Endothelial cell of umbilical vein (primary cell): ENCODE results near the gene GTF2E1. TPM values are rescaled to one million over a fixed set of nuclear protein-coding genes. Genes with fewer than 3 reads are reported as not detected.
A peak's percentile ranks its signal among the peaks of the same experiment; 100 is the strongest.

ENCODE experiments used
- BruUV-seq: library from RNA; stranded (reverse); fragments of 400-500 nt; replicated peaks from 2 replicates; lab custom pipeline; 2021; lab: Mats Ljungman, UMichigan
- CTCF ChIA-PET: fragments of 300-600, 350-600 bp; sonication (Branson Sonifier 250); formaldehyde crosslinking; loops from one replicate; lab custom pipeline; 2021; ENCODE audit warnings: antibody characterized with exemption, inconsistent platforms; lab: Charles Lee
- POLR2A ChIA-PET: fragments of 300-600, 350-600 bp; sonication (Branson Sonifier 250); formaldehyde crosslinking; loops from one replicate; lab custom pipeline; 2021; ENCODE audit warnings: antibody characterized with exemption, inconsistent platforms; lab: Charles Lee
- DNase-seq: peaks from one replicate; pipeline ENCODE4 v3.0.0-alpha.2; 2011; ENCODE audit warnings: low read depth, low spot score
- FAIRE-seq: peaks from 2 replicates; lab custom pipeline; 2011; peaks lifted over from hg19 to GRCh38; lab: Jason Lieb, UNC
- H2AFZ ChIP-seq: 2 replicates; pipeline ENCODE4 v1.6.0; 2012; ENCODE audit warnings: low read depth, low read length, control low read depth, inconsistent platforms
- H3K27ac ChIP-seq: 2 replicates; pipeline ENCODE4 v1.5.1; 2011; ENCODE audit warnings: low read depth, mild to moderate bottlenecking, control low read depth, low read length, moderate library complexity; ENCODE audit not compliant: insufficient read depth
- H3K27me3 ChIP-seq, 2 experiments: 2 replicates each; pipeline versions ENCODE4 v1.6.0 to v1.6.1; 2011; ENCODE audit warnings: low read length in 2 of 2, mixed read lengths in 1 of 2; ENCODE audit not compliant: control insufficient read depth in 2 of 2, insufficient read depth in 2 of 2
- H3K36me3 ChIP-seq, 2 experiments: 2 replicates in 1 of 2; 3 replicates in 1 of 2; pipeline ENCODE4 v1.5.1; 2011; ENCODE audit warnings: low read length in 2 of 2, mild to moderate bottlenecking in 1 of 2, moderate library complexity in 1 of 2; ENCODE audit not compliant: control insufficient read depth in 2 of 2, insufficient read depth in 2 of 2; ENCODE audit errors: extremely low read depth in 1 of 2
- H3K4me1 ChIP-seq: 3 replicates; pipeline ENCODE4 v1.5.1; 2011; ENCODE audit warnings: mild to moderate bottlenecking, low read length; ENCODE audit not compliant: control insufficient read depth, insufficient read depth; ENCODE audit errors: extremely low read depth
- H3K4me2 ChIP-seq: 2 replicates; pipeline ENCODE4 v1.6.1; 2011; ENCODE audit warnings: low read length, control low read depth, mixed read lengths; ENCODE audit not compliant: insufficient read depth
- H3K4me3 ChIP-seq, 3 experiments: fragments of 200-600 bp in 1 of 3; sonication (generic), shearing (Covaris generic) in 1 of 3; replicated peaks in 1 of 3; 2 replicates each; pipeline ENCODE4 v1.5.1; 2011 to 2016; ENCODE audit warnings: control low read depth in 3 of 3, low read length in 3 of 3, mild to moderate bottlenecking in 2 of 3, inconsistent platforms in 1 of 3, low read depth in 1 of 3, moderate library complexity in 1 of 3; ENCODE audit not compliant: insufficient read depth in 1 of 3
- H3K79me2 ChIP-seq: 2 replicates; pipeline ENCODE4 v1.6.0; 2012; ENCODE audit warnings: low read length, inconsistent platforms; ENCODE audit not compliant: control insufficient read depth, insufficient read depth
- H3K9ac ChIP-seq: replicated peaks from 2 replicates; pipeline ENCODE3; 2011; ENCODE audit warnings: low read length, control low read depth; ENCODE audit not compliant: insufficient read depth; ENCODE audit errors: extremely low read depth
- H3K9me1 ChIP-seq: replicated peaks from 3 replicates; pipeline ENCODE4 v1.6.0; 2011; ENCODE audit warnings: mild to moderate bottlenecking, low read length; ENCODE audit not compliant: control insufficient read depth, insufficient read depth; ENCODE audit errors: extremely low read depth
- H3K9me3 ChIP-seq: replicated peaks from 2 replicates; pipeline ENCODE4 v1.5.1; 2012; ENCODE audit warnings: low read length, inconsistent platforms; ENCODE audit not compliant: control insufficient read depth, insufficient read depth
- H4K20me1 ChIP-seq: replicated peaks from 2 replicates; pipeline ENCODE3; 2011; ENCODE audit warnings: mild to moderate bottlenecking, low read length; ENCODE audit not compliant: control insufficient read depth, insufficient read depth; ENCODE audit errors: extremely low read depth
- EZH2 ChIP-seq: IDR thresholded peaks from 2 replicates; pipeline ENCODE4 v1.6.1; 2012; ENCODE audit warnings: borderline replicate concordance, low read depth, mild to moderate bottlenecking, moderate library complexity, low read length, inconsistent platforms; ENCODE audit not compliant: severe bottlenecking
- FOS ChIP-seq: IDR thresholded peaks from 2 replicates; pipeline ENCODE4 v1.6.1; 2011; ENCODE audit warnings: mild to moderate bottlenecking, low read length, moderate library complexity, borderline replicate concordance; ENCODE audit not compliant: insufficient read depth
- GATA2 ChIP-seq: IDR thresholded peaks from 2 replicates; pipeline ENCODE4 v1.7.0; 2011; ENCODE audit warnings: low read depth, mild to moderate bottlenecking, moderate library complexity, mixed read lengths, low read length; ENCODE audit not compliant: insufficient read length, insufficient read depth
- JUN ChIP-seq: IDR thresholded peaks from 2 replicates; pipeline ENCODE4 v1.6.1; 2011; ENCODE audit warnings: borderline replicate concordance, low read depth; ENCODE audit not compliant: insufficient read length, insufficient read depth
- MYC ChIP-seq: IDR thresholded peaks from one replicate; pipeline ENCODE4 v1.6.1; 2011; ENCODE audit warnings: mild to moderate bottlenecking, low read depth, low read length
- POLR2A ChIP-seq: IDR thresholded peaks from 2 replicates; pipeline ENCODE4 v1.6.1; 2012; ENCODE audit warnings: low read depth, mild to moderate bottlenecking, control low read depth, low read length
- POLR2AphosphoS5 ChIP-seq: IDR thresholded peaks from 2 replicates; pipeline ENCODE4 v1.6.1; 2012; ENCODE audit warnings: low read depth, mild to moderate bottlenecking, control low read depth, low read length, moderate library complexity; ENCODE audit not compliant: insufficient read depth
- dilution Hi-C: fragments of 300-500 bp; cut with MboI; formaldehyde crosslinking; loops from one replicate; pipeline ENCODE4 v1.15.0; 2019; ENCODE audit warnings: low sequenced_read_pairs; ENCODE audit not compliant: extremely low pct_ligation_motif_present
- intact Hi-C: fragments of 100-400 bp; cut with micrococcal nuclease; formaldehyde crosslinking; loops from one replicate; pipeline ENCODE4 v1.10.0; 2022
- polyA plus RNA-seq, 4 experiments: library from polyadenylated mRNA; depleted of rRNA in 3 of 4; stranded (reverse) in 3 of 4; unstranded in 1 of 4; fragments of >200 nt; gene quantifications; 2 replicates each; pipeline versions ENCODE4 v1.2.1 to v1.2.3, GENCODE V29; 2011 to 2012; ENCODE audit warnings: missing spikeins in 1 of 4
- total RNA-seq: library from RNA; stranded (reverse); gene quantifications from 2 replicates; pipeline ENCODE4 v1.2.3, GENCODE V29; 2021
- TF ChIP-seq, protein P1 (sequence below): IDR thresholded peaks from 2 replicates; pipeline ENCODE4 v1.6.1; 2011; ENCODE audit not compliant: insufficient read depth, insufficient read length
- TF ChIP-seq, protein P2 (sequence below), 2 donors: IDR thresholded peaks; 1 replicate in 1 of 2; 2 replicates in 1 of 2; pipeline ENCODE4 v1.5.1; 2011; ENCODE audit warnings: low read length in 2 of 2, mild to moderate bottlenecking in 2 of 2, moderate library complexity in 2 of 2, control low read depth in 1 of 2, inconsistent platforms in 1 of 2, low read depth in 1 of 2; ENCODE audit not compliant: insufficient read depth in 1 of 2; ENCODE audit errors: extremely low read depth in 1 of 2

Gene GTF2E1
- total and polyA plus RNA-seq, 2 donors (not counting 3 experiments of a cell fraction or from before 2014, with no cell fraction given): 10.6 to 27.7 TPM

DNA sequence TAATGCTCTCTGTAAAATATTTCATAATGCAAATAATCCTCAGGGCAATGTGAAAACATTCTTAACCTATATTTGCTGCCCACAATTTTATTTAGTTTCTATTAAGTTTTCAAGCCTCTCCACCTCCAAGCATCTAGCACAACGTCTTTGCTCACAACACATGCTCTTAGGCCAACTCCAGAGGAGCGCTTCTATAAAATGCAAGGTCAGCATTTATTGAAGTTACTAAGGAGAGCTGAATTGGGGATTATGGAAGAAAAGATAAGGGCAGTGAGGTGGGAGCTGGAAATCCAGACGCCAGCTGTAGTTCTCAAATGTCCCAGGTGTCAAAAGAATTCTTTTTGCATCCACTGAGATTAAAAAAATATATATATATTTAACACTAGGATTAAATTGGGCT lies 1.2 kb upstream of the GTF2E1 start:
- peak overlapping the region in 2 of 3 experiments; percentile 23 to 81 for H3K4me3 ChIP-seq
- H3K27me3 ChIP-seq: no peaks in the 10 kb centered on the region
- H3K36me3 ChIP-seq: peaks cover 0 to 2% of the 10 kb centered on the region in 2 experiments
- POLR2A ChIA-PET: no interaction called here
- H4K20me1 ChIP-seq: no peaks in the 10 kb centered on the region
- H3K79me2 ChIP-seq: peaks cover 38% of the 10 kb centered on the region
- BruUV-seq: no TSS peak
- H3K9me3 ChIP-seq: no peaks in the 10 kb centered on the region
- no peak overlapping the region for H3K27ac ChIP-seq
- no peaks in the 10 kb centered on the region for H3K9me1 ChIP-seq
- TF ChIP-seq, protein P1, sequence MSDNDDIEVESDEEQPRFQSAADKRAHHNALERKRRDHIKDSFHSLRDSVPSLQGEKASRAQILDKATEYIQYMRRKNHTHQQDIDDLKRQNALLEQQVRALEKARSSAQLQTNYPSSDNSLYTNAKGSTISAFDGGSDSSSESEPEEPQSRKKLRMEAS: no peak
- no peak for TF ChIP-seq GATA2
- TF ChIP-seq, protein P2, sequence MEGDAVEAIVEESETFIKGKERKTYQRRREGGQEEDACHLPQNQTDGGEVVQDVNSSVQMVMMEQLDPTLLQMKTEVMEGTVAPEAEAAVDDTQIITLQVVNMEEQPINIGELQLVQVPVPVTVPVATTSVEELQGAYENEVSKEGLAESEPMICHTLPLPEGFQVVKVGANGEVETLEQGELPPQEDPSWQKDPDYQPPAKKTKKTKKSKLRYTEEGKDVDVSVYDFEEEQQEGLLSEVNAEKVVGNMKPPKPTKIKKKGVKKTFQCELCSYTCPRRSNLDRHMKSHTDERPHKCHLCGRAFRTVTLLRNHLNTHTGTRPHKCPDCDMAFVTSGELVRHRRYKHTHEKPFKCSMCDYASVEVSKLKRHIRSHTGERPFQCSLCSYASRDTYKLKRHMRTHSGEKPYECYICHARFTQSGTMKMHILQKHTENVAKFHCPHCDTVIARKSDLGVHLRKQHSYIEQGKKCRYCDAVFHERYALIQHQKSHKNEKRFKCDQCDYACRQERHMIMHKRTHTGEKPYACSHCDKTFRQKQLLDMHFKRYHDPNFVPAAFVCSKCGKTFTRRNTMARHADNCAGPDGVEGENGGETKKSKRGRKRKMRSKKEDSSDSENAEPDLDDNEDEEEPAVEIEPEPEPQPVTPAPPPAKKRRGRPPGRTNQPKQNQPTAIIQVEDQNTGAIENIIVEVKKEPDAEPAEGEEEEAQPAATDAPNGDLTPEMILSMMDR (IDR thresholded peaks at IDR 0.05; ENCODE audit: extremely low read depth in 1 of 2, insufficient read depth in 1 of 2, low read depth in 1 of 2, low read length in 2 of 2): no peak
- no peak for TF ChIP-seq EZH2
- TF ChIP-seq POLR2AphosphoS5: no peak
- no peak for TF ChIP-seq FOS
- TF ChIP-seq JUN: no peak
- TF ChIP-seq POLR2A: no peak
- TF ChIP-seq MYC: no peak
- H3K4me1 ChIP-seq: peaks cover 29% of the 10 kb centered on the region
- intact Hi-C loops: loop anchor here (5.0 kb wide), 1 partner anchor 114 kb away; no protein-coding TSS in a partner anchor
- CTCF ChIA-PET: interaction anchor here (0.6 to 3.6 kb wide), 4 partner anchors 27 to 174 kb away, joined by 3 to 28 read pairs (median 4); no protein-coding TSS in a partner anchor
- H3K9ac ChIP-seq: no peak overlapping the region
- no peak for FAIRE-seq
- dilution Hi-C loops: no loop called here
- DNase-seq: no peak
- no peak overlapping the region for H2AFZ ChIP-seq
- peak overlapping the region; percentile 87 for H3K4me2 ChIP-seq
